WI38 (cell line): Measurements from ENCODE around the gene DDX52.

Experiments used
- H3K4me3 ChIP-seq: 2 replicates; pipeline ENCODE4 v1.5.1; 2011; ENCODE audit warnings: low read depth, mild to moderate bottlenecking, control low read depth, low read length
- CTCF ChIP-seq: IDR thresholded peaks from 2 replicates; pipeline ENCODE4 v1.5.1; 2012; ENCODE audit warnings: low read depth, mild to moderate bottlenecking, control low read depth, low read length

The DDX52 gene

GRCh38 chr17:37671028-37671823, 28.0 kb upstream of the DDX52 start:
- no peak overlapping the region for H3K4me3 ChIP-seq
- no peak for TF ChIP-seq CTCF

- no peak overlapping the region for H3K4me3 ChIP-seq
- no peak for TF ChIP-seq CTCF
These were observed 23.8 kb upstream of the DDX52 start for GRCh38 chr17:37667039-37667438.

GRCh38 chr17:37664214-37664613, 21.0 kb upstream of the DDX52 start:
- TF ChIP-seq CTCF = no peak

GRCh38 chr17:37662353-37662752, 19.1 kb upstream of the DDX52 start:
- TF ChIP-seq CTCF = no peak
- no peak overlapping the region for H3K4me3 ChIP-seq

More at GRCh38 chr17:37664214-37664613, 21.0 kb upstream of the DDX52 start:
- H3K4me3 ChIP-seq = no peak overlapping the region

GRCh38 chr17:37661400-37662014, 18.3 kb upstream of the DDX52 start:
- H3K4me3 ChIP-seq = no peak overlapping the region
- TF ChIP-seq CTCF = no peak

GRCh38 chr17:37659925-37660324, 16.7 kb upstream of the DDX52 start:
- no peak for TF ChIP-seq CTCF
- no peak overlapping the region for H3K4me3 ChIP-seq

GRCh38 chr17:37657202-37657601, 14.0 kb upstream of the DDX52 start:
- no peak for TF ChIP-seq CTCF
- no peak overlapping the region for H3K4me3 ChIP-seq
